Type B pancreatic cell (in vitro differentiated cells): Measurements from ENCODE around the gene HIVEP3. TPM values are rescaled to one million over a fixed set of nuclear protein-coding genes. Genes with fewer than 3 reads are reported as not detected.

ENCODE experiments used
- DNase-seq: peaks from one replicate; pipeline ENCODE4 v3.0.0; 2021; ENCODE audit warnings: mixed read lengths; ENCODE audit not compliant: unreplicated experiment; ENCODE audit errors: extremely low spot score
- H3K27ac Mint-ChIP-seq: 2 replicates; pipeline ENCODE4 v1.8.0; 2021; ENCODE audit warnings: mild to moderate bottlenecking, mixed read lengths
- H3K27me3 Mint-ChIP-seq: 2 replicates; pipeline ENCODE4 v1.8.0; 2021; ENCODE audit warnings: mixed read lengths
- H3K36me3 Mint-ChIP-seq: 2 replicates; pipeline ENCODE4 v1.8.0; 2021; ENCODE audit warnings: mixed read lengths
- H3K4me1 Mint-ChIP-seq: one replicate; pipeline ENCODE4 v1.8.0; 2021; ENCODE audit warnings: mixed read lengths; ENCODE audit not compliant: unreplicated experiment
- H3K4me3 Mint-ChIP-seq: 2 replicates; pipeline ENCODE4 v1.8.0; 2021; ENCODE audit warnings: mild to moderate bottlenecking, mixed read lengths
- H3K9me3 Mint-ChIP-seq: 2 replicates; pipeline ENCODE4 v1.8.0; 2021; ENCODE audit warnings: mixed read lengths
- total RNA-seq: library from RNA; stranded (reverse); gene quantifications from 2 replicates; pipeline ENCODE4 v1.2.1, GENCODE V29; 2021; ENCODE audit warnings: low replicate concordance
- TF ChIP-seq, protein P1 (sequence below): fragments of 200-600 bp; sonication (generic); conservative IDR thresholded peaks from 2 replicates; pipeline ENCODE4 v1.5.0; 2021; ENCODE audit warnings: antibody characterized with exemption, mild to moderate bottlenecking

Gene HIVEP3
- total RNA-seq, 1 donor from 2014 or later, result 9.2 TPM

- H3K4me3 Mint-ChIP-seq, result no peak overlapping the region
- peaks cover 25% of the 10 kb centered on the region for H3K27me3 Mint-ChIP-seq
- H3K36me3 Mint-ChIP-seq, result no peaks in the 10 kb centered on the region
- H3K27ac Mint-ChIP-seq, result peak overlapping the region; percentile 47
- H3K9me3 Mint-ChIP-seq, result no peaks in the 10 kb centered on the region
- TF ChIP-seq, protein P1, sequence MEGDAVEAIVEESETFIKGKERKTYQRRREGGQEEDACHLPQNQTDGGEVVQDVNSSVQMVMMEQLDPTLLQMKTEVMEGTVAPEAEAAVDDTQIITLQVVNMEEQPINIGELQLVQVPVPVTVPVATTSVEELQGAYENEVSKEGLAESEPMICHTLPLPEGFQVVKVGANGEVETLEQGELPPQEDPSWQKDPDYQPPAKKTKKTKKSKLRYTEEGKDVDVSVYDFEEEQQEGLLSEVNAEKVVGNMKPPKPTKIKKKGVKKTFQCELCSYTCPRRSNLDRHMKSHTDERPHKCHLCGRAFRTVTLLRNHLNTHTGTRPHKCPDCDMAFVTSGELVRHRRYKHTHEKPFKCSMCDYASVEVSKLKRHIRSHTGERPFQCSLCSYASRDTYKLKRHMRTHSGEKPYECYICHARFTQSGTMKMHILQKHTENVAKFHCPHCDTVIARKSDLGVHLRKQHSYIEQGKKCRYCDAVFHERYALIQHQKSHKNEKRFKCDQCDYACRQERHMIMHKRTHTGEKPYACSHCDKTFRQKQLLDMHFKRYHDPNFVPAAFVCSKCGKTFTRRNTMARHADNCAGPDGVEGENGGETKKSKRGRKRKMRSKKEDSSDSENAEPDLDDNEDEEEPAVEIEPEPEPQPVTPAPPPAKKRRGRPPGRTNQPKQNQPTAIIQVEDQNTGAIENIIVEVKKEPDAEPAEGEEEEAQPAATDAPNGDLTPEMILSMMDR, result no peak
- DNase-seq, result no peak
- H3K4me1 Mint-ChIP-seq, result peaks cover 7% of the 10 kb centered on the region
These were observed 135.5 kb downstream of the HIVEP3 start for GRCh38 chr1:41783189-41783639.

DNA sequence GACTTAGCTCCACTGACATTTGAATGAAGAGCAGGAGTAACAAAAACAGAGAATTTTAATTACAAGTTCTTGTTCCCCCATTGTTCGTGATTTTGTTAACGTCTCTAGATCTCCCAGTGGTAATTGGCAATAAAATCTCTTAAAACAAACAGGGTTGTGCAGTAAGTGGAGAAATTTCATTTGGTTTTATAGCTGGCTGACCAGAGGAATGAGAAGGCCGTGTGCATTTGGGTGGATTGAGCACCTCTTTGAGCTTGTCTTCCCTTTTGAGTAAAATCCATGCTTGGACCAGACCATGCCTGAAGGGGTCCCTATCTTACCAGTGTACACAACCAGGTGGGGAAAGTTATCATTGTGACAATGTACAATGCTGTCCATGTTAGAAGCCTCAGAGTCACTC is 137.8 kb downstream of the HIVEP3 start:
- TF ChIP-seq, protein P1, result no peak
- Mint-ChIP-seq H3K27ac (no peak overlapping the region), H3K4me3 (no peak overlapping the region)

DNA sequence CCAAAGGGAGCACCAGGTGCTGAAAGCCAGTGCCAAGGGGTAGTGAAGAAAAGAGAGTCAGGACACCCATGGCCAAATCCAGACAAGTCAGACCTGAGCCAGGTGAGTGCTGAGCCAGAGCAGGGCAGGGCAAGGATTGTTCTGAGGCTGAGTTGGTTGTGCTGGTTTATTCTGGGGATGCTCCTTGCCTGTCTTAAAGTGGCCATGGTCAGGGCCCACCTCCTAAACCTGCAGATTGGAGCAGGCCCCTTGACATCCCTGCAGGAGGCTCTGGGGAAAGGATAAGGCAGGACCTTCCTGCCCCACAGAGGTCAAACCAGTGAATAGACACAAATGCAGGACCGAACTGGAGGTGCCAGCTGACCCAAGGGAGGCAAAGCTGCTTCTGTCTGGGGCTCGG is 138.4 kb downstream of the HIVEP3 start:
- Mint-ChIP-seq H3K27ac (no peak overlapping the region), H3K27me3 (peaks cover 29% of the 10 kb centered on the region), H3K4me1 (peaks cover 7% of the 10 kb centered on the region), H3K36me3 (no peaks in the 10 kb centered on the region), H3K4me3 (no peak overlapping the region), H3K9me3 (no peaks in the 10 kb centered on the region)
- no peak for DNase-seq
- TF ChIP-seq, protein P1, result no peak

More for the DNA sequence above, 137.8 kb downstream of the HIVEP3 start:
- Mint-ChIP-seq H3K36me3 (no peaks in the 10 kb centered on the region), H3K9me3 (no peaks in the 10 kb centered on the region), H3K4me1 (peaks cover 7% of the 10 kb centered on the region), H3K27me3 (peaks cover 29% of the 10 kb centered on the region)
- DNase-seq, result no peak

DNA sequence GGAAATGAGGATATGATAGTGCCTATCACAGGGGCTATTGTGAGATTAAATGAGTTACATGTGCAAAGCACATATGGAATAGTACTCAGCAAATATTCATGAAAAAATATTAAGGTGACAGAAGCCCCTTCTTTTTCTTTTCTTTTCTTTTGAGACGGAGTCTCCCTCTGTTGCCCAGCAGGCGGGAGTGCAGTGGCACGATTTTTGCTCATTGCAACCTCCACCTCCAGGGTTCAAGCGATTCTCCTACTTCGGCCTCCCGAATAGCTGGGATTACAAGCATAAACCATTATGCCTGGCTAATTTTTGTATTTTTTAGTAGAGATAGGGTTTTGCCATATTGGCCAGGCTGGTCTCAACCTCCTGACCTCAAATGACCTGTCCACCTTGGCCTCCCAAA is 139.4 kb downstream of the HIVEP3 start:
- Mint-ChIP-seq H3K4me1 (peaks cover 7% of the 10 kb centered on the region), H3K36me3 (no peaks in the 10 kb centered on the region), H3K4me3 (no peak overlapping the region), H3K9me3 (no peaks in the 10 kb centered on the region), H3K27ac (no peak overlapping the region), H3K27me3 (peaks cover 24% of the 10 kb centered on the region)
- TF ChIP-seq, protein P1, result no peak
- DNase-seq, result no peak

DNA sequence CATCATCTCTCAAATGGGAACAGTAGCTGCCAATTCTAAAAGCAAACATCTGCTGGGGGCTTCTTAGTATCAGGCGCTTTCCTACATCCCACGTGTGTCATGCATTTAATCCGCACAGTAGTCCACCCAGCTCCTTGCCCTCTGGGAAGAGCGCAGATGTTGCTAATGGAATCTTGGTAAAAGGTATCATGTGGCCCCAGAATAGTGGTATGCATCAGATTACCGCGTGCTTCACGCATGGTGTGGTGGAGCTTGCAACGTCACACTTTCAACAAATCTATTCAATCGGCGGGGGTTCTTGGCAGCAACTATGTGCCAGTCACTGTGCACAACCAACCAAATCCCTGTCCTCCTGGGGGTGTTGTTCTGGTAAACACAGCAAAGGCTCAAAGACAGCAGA is 141.0 kb downstream of the HIVEP3 start:
- H3K36me3 Mint-ChIP-seq, result no peaks in the 10 kb centered on the region
- H3K4me3 Mint-ChIP-seq, result no peak overlapping the region
- H3K27ac Mint-ChIP-seq, result no peak overlapping the region
- H3K9me3 Mint-ChIP-seq, result no peaks in the 10 kb centered on the region
- no peaks in the 10 kb centered on the region for H3K4me1 Mint-ChIP-seq
- TF ChIP-seq, protein P1, result no peak
- peaks cover 14% of the 10 kb centered on the region for H3K27me3 Mint-ChIP-seq
- DNase-seq, result no peak
